DND-41 (cell line): Measurements from ENCODE around the gene XPNPEP1.

ENCODE experiments used
- CTCF ChIP-seq: IDR thresholded peaks from 2 replicates; pipeline ENCODE4 v1.5.1; 2012; ENCODE audit warnings: borderline replicate concordance, low read length, moderate library complexity, mild to moderate bottlenecking; ENCODE audit not compliant: poor library complexity, severe bottlenecking; ENCODE audit errors: extremely low read depth
- EZH2 ChIP-seq: IDR thresholded peaks from 3 replicates; pipeline ENCODE4 v1.6.1; 2012; ENCODE audit warnings: borderline replicate concordance, low read depth, mild to moderate bottlenecking, moderate library complexity, low read length, inconsistent platforms; ENCODE audit not compliant: severe bottlenecking

GRCh38 chr10:109904397-109904796, 18.9 kb downstream of the XPNPEP1 start:
- no peak for TF ChIP-seq CTCF
- TF ChIP-seq EZH2: no peak
